NK-92 treated with Interleukin-12 subunit alpha and Interleukin-12 subunit beta, amount 100 ng/mL, for 24 hours (cell line): ENCODE results near the gene CDH4.

ENCODE experiments used
- DNase-seq: peaks from one replicate; lab custom pipeline; 2025; lab: John Stamatoyannopoulos, UW

Gene CDH4

DNA sequence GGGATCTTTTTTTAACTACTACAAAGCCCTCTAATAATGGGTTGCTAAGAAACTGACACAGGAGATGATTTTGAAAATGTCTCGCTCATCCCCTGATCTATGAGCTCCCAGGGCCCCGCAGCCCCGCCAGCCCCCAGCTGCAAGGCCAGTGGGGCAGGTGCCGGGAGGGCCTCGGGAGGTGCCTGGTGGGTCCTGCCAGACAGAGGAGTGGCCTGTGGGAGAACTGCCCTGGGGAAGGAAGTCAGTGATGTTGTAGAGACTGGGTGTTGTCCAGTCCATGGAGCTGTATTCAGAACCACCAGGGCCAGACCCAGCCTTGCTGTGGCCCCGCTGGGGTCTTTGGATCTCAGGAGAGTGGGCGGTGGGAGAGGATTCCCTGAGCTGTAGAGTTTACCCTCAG lies 554.9 kb downstream of the CDH4 start:
- no peak for DNase-seq

DNA sequence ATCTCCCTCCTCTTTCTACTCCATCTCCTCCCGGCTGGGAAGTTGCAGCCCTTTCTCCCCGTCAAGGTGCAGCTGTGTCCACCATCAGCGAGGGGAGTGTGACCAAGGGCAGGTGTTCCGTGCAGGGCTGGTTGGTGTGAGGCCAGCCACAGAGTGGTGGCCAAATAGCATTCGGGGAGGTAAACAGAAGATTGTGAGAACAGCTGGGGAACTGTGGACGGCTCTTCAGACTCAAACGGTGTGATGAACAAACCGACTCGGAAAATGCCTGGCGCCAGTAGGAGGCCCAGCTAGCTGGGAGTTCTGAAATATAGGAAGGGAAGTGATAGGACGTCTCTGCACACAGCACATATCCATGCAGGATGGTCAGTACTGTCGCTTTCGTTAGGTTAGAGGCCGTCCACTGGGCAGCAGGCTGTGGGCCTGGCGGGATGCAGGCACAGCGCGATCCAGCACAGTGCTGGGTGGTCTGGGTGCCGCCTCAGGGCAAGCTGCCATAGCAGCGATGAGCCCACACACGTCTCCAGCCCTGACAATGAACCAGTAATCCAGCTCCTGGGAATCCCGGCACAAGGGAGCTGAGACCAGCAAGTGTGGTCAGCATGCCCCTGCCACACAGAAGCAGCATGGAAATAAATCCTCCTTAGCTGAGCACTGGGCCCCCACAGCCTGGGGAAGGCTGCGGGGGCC lies 555.6 kb downstream of the CDH4 start:
- DNase-seq = no peak

DNA sequence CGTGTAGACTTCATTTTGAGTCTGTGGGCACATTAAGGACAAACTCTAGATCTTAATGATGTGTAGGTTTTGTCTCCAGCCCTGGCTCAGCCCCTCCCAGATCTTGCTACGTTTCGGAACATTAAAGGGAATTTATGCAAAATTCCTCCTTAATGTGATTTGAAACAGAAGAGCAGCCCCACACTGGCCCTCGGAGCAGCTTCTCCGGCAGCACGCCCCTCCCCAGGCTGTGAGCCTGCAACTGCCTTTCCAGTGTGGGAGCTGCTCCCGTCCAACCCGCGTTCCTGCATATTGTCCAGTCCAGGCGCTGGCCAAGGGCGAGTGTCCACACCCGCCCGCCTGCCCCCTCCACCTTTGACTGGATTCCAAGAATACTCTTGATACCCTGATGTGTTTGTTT lies 556.4 kb downstream of the CDH4 start:
- DNase-seq = no peak

DNA sequence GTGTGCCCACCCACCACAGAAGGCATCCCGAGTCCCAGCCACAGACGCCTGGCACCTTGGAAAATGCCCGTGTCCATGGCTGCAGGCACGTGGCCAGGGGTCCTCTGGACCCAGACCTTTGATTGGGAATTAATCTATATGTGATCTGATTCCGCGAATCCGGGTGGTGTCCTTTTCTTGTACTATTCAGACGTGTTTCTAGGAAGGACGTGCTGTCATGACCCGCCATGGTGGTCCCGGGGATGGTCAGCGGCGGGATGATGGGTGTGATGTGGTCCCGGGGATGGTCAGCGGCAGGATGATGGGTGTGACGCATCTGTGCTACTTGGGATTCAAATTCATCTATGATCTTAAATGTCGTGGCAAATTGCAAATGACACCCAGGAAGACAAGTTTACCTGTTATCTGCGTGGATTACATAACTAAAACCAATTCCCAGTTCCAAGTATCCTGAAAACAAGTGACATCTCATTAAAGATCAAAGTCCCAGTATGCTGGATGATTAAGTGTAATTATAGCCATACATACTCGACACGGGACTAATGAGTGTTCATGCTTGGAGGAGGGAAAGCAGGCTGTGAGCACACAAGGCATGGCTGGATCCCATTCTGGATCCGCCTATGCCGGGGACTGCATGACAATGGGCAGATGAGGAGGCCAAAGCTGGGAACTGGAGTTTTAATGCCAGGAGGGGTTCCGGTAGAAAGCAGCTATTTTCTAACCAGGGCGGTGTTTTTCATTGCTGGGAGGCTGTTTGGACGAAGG lies 557.1 kb downstream of the CDH4 start:
- no peak for DNase-seq

DNA sequence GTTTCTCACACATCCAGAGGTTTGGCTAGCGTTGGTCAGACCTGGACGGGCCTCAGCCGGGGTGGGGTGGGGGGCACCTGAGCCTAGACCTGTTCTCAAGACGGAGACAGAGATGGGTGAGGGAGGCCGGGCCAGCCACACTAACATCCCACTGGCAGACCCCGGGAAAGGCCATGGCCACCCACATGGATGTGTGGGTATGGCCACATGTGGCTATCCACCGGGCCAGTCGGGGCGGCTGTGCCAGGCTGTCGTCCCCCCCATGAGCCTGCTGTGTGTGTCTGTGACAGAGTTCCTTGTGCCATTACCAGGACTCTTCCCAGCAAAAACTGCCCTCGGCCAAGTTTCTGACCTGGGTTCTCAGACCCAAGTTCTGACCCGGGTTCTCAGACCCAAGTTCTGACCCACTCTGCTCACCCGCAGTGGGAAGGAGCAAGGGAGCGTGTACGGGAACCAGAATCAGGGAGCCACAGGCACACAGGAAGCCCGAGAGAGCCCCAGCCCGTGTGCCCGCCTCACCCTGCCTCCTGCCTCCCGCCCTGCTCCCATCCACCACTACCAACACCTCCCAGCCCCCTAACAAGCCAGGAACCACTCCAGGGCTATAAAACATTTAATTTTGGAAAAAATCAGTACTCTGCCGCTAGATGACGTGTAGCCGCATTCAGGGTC lies 558.1 kb downstream of the CDH4 start:
- DNase-seq = no peak

DNA sequence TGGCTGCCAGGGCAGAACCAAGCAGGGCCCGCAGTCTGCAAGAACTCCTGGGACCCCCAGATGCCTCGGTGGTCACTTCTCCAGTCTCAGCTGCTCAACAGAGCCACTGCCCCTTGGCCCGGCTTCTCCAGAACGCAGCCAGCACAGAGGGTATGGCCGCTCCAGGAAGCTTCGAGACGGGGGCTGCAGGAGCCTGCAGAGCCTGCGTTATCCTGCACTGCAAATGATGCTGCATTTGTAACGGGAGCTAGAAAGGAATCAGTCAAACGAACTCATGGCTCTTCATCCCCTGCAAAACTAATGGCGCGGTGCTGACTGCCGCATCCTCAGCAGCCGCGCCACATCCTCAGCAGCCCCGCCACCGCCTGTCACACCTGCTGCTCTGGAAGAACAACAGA lies 558.7 kb downstream of the CDH4 start:
- DNase-seq = no peak

DNA sequence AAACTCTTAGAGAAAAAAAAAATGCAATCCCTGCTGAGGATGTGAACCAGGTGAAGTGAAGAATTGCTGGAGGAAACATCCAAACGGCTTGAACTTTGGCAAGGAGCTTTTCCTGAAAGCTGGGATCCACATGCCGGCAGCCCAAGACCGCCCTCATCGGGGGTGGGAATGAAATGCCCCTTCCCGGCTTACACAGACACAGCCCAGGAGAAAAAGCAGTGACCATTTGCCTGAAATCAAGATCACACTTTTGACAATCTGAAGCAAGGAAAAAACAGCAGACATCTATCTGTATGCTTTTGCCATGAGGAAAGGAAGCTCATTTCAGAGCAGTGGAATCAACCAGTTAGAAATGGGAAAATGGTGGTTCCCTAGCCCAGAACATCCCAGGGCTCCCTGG lies 559.1 kb downstream of the CDH4 start:
- no peak for DNase-seq

DNA sequence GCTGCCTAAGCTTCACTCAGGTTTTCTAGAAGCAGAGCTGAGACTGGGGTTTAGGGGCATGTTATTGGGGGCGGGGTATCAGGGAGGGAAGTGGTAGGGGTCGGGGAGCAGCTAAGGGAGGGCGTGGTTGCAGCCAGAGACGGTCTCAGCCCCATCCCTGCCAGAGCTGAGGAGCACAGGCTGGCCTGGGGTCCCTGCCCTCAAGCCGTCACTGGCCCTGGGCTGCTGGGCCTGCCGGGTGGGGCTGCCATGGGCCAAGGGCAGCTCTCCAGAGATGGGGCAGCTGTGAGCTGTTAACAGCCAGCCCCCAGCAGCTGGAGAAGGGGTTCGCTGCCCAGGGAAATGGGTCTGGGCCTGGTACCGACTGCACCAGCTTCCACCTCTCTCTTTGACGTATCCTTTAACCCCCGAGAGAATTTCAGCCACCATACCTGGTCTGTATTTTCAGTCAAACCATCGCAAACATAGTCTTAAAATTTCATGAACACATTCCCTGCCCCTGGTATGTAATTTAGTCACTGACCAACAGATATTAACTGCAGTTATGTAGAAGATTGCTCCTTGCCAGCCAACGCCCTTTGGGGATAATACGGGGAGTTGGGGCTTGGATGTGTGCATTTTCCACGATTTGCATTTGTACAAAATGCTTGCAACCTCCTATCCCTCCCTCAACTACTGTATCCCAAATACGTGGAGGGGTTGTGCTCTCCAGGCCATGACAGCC lies 560.2 kb downstream of the CDH4 start:
- no peak for DNase-seq

DNA sequence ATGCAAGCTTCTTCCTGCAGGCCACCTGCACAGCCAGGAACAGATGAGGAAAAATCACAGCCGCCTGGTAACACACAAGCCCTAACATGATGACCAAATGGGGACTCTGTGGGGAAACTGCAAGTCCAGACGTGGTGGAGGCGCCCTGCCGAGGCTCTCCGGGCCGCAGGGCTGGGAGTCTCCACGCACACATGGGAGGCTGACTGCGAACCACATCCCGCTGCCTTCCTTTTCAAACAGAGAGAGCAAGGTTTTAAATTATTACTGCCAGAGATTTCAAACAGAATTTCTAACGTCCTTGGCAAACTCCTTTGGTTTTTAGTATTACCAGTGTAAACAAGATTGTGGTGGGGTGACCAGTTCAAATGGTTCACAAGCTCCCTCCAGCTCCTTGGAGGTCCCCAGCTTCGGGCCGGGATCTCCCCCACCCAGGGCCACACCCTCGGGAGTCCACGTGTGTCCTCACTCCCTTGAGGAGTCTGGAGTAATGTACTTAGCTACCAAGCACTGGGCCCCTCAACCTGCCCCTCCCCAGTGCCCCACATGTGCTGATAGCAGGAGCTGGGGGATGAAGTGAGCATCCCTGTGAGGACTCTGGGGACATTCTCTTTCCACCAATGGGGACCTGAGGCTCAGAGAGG lies 560.9 kb downstream of the CDH4 start:
- DNase-seq = no peak

DNA sequence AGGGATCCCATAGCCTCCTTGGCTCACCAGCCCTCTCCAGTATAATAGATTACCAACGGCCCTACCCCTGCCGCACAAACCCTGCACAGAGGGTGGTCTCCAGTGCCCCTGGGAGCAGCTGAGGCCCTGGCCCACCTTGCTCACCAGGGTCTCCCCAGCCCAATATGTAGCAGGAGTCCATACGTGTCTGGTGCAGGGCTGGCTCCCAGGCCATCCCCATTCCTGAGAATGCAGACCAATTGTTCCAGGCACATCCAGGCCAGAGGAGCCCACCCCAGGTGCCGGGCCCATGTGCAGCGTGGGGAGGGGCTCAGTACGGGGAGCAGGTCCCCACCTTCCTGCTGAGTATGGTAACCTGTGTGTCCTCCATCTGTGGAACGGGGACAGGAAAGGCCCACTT lies 561.7 kb downstream of the CDH4 start:
- DNase-seq = no peak

DNA sequence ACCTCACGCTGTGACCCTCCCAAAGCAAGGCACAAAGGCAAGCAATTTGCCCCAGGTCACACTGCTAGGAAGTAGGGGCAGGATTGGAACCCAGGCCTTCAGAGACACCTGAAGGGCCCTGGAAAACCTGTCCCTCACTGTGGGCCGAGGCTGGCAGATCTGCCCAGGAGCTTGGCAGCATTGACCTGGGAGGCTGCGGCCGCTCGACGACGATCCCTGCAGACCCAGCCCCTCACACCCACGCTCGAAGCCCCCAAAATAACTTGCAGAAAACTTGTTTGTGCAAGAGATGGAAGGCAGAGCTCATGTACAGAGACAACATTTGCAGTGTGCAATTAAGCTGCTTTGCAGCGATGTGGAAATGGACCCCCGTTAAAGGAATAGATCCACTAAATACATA lies 562.2 kb downstream of the CDH4 start:
- no peak for DNase-seq

DNA sequence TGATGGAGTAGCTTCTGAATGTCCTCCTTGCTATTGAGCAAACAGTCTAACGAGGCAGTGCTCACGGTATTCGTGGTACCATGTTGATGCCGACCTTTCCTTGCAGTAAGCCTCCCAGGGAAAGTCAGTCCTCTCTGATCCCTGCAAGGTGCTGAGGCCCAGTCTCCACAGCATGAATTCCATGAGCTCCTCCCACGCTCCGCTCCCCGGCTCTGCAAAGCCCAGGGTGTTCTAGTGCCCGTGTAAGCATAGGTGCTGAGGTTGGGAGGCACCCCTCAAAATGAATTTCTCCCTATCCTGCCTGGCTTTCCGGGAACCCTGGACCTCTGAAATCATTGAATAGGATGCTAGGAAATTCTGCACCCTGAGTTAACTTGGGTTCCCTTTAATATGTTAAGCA lies 562.7 kb downstream of the CDH4 start:
- no peak for DNase-seq

DNA sequence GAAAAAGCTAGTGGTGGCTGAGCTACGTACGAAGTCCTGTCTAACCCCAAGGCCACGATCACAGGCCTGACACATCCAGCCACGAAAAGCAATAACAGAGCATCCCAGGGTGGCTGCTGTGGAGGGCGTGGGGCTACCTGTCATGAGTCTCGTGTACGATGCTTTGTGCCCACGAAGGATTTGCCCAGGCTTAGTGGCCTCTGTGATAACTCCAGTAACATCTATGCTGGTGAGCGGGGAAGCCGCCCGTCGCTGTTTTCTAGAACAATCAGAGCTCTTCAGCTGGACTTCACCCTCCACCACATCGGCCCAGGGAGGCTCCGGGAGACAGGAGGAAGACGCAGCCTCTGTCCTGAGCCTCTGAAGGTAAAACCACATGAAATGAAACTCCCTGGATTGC lies 563.1 kb downstream of the CDH4 start:
- DNase-seq = no peak

DNA sequence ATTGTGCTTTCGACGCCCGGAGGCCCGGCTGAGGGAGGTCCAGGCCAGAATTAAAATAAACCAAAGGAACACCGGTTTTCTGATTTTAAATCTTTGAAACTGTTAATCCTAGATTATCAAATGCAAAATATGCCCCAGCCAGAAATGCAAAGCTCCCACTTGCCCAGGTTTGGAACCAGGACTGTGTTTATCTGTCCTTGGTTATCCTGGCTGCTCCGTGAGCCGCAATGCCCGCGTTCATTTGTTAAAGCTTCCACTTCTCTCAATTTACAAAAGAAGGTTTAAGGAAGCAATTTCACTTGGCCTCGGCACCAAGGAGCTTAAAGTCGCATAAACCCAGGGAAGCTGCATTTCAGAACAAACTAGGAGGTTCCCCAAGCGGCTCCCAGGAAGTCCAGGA lies 563.6 kb downstream of the CDH4 start:
- no peak for DNase-seq

DNA sequence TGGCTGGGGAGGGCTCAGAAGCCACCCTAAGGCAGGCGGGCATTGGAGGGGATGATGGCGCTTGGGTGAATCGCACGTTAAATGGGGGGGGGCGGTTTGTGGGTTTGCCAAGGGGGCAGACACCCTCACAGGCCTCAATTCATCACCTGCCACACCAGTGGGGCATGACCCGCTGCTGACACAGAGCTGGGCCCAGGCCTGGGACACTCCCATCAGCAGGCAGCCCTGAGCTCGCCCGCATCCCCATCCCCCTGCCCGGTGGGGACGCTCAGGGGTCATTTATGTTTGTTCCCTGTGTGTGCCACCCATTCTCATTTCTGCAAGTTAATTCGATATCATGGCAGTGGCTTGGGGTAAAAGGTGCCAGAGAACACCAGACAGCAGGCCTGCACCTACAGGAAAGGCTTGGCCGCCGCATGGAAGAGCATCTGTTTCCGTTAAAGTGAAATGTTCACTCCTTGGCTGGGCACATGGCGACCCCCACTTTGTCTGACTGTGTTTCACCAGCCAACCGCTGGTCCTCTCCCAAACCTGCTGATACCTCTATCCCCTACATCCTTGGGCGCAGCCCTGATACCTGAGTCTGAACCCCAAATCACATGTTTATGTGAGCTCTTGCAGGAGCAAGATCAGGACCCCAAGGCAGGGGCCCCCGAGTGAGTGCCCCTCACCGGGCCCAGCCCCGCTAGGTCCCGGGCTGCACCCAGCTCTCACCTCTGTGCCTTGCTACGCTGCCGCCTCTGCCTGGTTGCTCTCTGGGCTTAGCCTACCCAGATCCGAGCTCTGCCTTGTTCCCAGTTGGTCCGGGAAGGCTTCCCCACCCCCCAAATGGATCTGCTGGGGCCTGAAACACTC lies 564.8 kb downstream of the CDH4 start:
- DNase-seq = no peak

DNA sequence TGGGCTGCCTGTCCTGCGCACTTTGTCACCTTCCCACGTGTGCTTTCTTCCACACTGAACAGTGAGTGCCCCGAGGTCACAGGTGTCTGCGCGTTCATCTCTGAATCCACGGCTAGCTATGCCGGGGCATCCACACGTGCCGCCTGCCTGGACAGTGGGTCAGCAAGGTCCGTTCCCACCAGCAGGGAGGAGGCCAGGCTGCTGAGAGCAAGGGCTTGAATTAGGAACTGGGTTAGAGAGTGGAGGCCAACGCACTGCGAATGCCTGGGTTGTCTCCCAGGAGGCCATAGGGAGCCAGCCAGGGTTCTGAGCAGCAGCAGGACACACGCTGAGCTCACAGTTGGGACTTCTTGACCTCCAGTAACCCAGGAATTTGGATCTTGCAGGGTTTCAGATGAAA lies 565.5 kb downstream of the CDH4 start:
- no peak for DNase-seq

DNA sequence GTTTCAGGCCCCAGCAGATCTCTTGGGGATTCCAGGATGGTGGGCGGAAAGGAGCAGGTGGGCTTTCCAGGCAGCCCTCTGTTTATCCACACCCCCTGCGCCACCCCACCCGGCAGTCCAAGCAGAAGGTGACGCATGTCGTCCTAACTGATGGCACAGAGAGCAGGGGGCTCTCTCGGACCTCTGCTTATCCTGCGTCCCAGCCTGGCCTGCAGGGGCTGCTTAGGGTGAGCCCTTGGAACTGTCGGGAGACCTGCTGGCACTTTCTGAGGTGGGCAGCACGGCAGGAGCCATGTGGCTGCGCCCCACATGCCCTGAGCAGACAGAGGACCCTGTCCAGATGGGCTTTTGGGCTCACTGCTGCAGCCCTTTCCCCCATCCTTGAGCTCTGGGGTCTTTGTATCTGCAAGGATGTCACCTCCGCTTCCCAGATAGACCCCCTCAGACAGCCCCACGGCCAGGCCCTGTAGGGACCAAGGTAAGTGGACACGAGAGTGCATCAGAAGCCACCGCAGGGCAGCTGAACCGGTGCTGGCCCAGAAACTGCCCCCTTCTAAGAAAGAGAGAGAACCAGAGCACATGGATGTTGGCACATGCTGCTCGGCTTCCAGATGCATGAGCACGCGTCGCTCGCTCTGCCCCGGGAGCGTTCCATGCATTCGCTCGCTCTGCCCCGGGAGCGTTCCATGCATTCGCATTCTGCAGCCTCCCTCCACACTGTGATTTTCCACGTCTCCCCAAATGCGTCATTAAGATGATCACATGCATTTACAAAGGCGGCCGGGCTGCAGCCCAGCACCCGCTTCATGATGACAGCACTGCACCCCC lies 566.9 kb downstream of the CDH4 start:
- DNase-seq = no peak

DNA sequence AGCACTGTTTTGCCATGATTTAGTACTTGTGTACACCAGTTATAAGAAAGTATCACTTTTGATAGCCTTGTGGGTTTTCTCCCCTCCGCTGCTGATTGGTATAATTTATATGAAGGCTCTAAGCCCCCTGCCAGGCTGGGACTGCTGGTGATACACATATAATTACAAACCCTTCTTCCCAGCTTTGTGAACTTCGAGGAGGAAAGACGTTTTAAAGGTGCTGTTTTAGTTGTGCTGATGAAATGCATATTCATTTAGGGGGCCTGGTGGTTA lies 567.4 kb downstream of the CDH4 start:
- no peak for DNase-seq

DNA sequence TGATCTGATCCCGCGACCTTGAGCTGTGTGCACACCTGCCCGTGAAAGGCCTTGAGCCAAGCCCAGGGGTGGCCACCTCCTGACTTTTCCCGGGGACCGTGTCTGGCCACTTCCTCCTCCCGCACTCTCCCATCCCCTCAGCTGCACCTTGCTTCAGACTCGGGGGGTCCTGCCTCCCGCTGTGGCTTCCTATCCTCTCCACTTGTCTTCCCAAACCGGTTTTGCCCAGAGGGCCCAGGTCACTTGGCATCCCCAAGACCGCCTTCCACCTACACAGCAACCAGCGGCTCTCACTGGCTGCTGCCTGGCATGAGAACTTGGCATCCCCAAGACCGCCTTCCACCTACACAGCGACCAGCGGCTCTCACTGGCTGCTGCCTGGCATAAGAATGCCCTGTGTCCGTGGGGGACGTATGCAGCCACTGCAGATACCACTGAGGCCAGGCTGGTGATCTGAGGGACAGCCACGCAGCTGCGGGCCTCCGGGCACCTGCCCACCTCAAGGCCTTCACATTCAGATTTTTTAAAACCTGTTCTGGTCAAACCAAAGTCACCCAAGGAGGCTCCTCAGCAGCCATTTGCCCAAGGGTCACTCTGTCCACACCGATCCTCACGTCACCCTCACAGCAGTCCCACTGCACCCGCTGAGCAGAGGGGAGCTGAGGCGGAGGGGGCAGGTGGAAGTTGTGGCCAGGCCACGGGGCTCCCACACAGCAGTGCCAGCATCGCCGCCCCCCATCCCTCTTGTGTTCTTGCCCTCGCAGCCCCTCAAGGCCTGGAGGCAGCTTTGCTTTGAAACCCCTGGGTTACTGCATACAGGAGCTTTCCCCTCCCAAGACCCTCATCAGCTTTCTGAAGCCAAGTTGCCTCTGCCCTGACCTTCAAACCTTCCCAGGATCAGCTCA lies 568.1 kb downstream of the CDH4 start:
- DNase-seq = no peak

DNA sequence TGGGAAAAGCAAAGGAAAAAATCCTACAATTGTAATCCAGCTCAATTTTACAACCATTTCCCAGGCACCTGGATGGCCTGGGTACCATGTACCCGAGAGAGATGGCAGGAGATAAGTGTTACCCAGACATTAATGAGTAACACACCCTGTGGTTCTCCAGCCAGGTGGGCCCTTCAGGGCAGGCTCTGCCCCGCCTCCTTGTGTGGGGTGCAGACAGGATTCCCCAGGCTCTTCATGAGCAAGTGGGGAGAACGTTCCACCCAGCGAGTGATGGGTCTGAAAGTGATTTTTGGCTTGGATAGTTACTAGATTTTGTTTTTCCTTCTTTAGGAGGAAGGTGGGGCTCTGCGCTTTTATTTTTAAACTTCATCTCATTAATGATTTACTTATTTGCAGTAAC lies 569.7 kb downstream of the CDH4 start:
- no peak for DNase-seq
